Measurements from ENCODE around the gene JUNB. TPM values are rescaled to one million over a fixed set of nuclear protein-coding genes. Genes with fewer than 3 reads are reported as not detected.

JUNB gene
- total and polyA plus RNA-seq, 2 of the 13 experiments (the other 11 are each of a cell fraction or from before 2014, with no cell fraction given), result 7.7 to 8.2 TPM

DNA sequence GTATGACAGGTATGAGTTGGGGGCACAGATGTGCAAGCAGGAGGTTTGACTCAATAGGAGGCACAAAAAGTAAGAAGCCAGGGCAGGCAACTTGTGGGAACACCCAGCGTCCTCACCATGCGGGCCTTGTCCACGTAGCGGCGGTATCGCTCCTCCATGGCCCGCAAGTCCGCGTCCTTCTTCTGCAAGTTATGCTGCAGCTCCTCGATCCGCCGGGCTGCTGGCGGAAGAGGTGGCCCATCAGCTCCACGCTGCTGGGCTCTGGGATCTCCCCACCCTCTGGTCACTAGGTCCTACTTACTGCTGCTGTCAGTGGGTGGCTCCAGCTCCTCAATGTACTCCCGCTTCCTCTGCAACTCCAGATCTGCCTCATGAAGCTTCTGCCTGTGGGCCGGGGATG lies 26.6 kb upstream of the JUNB start:
- Histone ChIP-seq H3K4me3 (replicated peaks in 1 of 3; ENCODE audit: insufficient read depth in 1 of 3, low read depth in 2 of 3, low read length in 3 of 3) (no peak overlapping the region), H3K9ac (ENCODE audit: insufficient read depth, low read depth, low read length) (no peak overlapping the region), H4K20me1 (ENCODE audit: insufficient read depth, low read length) (no peaks in the 10 kb centered on the region), H3K9me3 (ENCODE audit: low read length) (no peaks in the 10 kb centered on the region), H3K36me3 (replicated peaks in 1 of 2; ENCODE audit: control insufficient read depth in 1 of 2, insufficient read depth in 2 of 2, low read length in 2 of 2) (0 out of 5 replicates have a peak, but pooled peaks cover 0 to 1% of the 10 kb centered on the region in 2 experiments), H3K4me2 (ENCODE audit: low read depth, low read length) (no peak overlapping the region), H3K27ac (ENCODE audit: extremely low read length, insufficient read depth, low read length) (no peak overlapping the region), H3K79me2 (ENCODE audit: insufficient read depth, low read length) (no peaks in the 10 kb centered on the region), H3K4me1 (ENCODE audit: insufficient read depth, low read length) (0 out of 2 replicates have a peak, but pooled peaks cover 4% of the 10 kb centered on the region), H2AFZ (ENCODE audit: low read length) (no peak overlapping the region), H3K27me3 (ENCODE audit: control insufficient read depth in 1 of 2, insufficient read depth in 2 of 2, low read length in 2 of 2) (no peaks in the 10 kb centered on the region)
- POLR2A ChIA-PET, result interaction anchor here (1.1 kb wide), 1 partner anchor 9 kb away, joined by 4 read pairs; no protein-coding TSS in a partner anchor
- intact Hi-C loops (cut with micrococcal nuclease; ENCODE audit: unreplicated experiment), result no loop called here
- DNase-seq (ENCODE audit: low spot score), result no peak
- in situ Hi-C loops (cut with HindIII; ENCODE audit: extremely low pct_ligation_motif_present, low pct_unique_long_range_greater_than_20kb), result loop anchor here (5.0 kb wide), 1 partner anchor 38 kb away; the partner anchor contains the start of genes PRDX2 and THSD8
- FAIRE-seq, result no peak
- 97% methylated on average over 14 of the region's 16 CpGs for WGBS (ENCODE audit: low lambda C conversion rate)
- ATAC-seq, result no peak
- CTCF ChIA-PET (ENCODE audit: low intra/inter-chr PET ratio, low total read pairs), result interaction anchor here (1.8 kb wide), 1 partner anchor 32 kb away, joined by 6 read pairs; no protein-coding TSS in a partner anchor
- BruUV-seq (replicated peaks), result no TSS peak
- no peak for TF ChIP-seq ZSCAN29 (CRISPR knock-in tag; conservative IDR thresholded peaks at IDR 0.05)
- TF ChIP-seq SYNCRIP (IDR thresholded peaks at IDR 0.05; ENCODE audit: insufficient read depth, low read depth, low read length), result no peak
- no peak for TF ChIP-seq RAD21 (CRISPR knock-in tag; IDR thresholded peaks at IDR 0.05)
- no peak for TF ChIP-seq SAFB2 (CRISPR knock-in tag; IDR thresholded peaks at IDR 0.05; ENCODE audit: borderline replicate concordance, low read depth)
- TF ChIP-seq, protein P1, sequence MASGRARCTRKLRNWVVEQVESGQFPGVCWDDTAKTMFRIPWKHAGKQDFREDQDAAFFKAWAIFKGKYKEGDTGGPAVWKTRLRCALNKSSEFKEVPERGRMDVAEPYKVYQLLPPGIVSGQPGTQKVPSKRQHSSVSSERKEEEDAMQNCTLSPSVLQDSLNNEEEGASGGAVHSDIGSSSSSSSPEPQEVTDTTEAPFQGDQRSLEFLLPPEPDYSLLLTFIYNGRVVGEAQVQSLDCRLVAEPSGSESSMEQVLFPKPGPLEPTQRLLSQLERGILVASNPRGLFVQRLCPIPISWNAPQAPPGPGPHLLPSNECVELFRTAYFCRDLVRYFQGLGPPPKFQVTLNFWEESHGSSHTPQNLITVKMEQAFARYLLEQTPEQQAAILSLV (CRISPR knock-in tag; IDR thresholded peaks at IDR 0.05; ENCODE audit: borderline replicate concordance), result no peak
- no peak for TF ChIP-seq ZNF354B (CRISPR knock-in tag; IDR thresholded peaks at IDR 0.05)
- TF ChIP-seq, protein P2, sequence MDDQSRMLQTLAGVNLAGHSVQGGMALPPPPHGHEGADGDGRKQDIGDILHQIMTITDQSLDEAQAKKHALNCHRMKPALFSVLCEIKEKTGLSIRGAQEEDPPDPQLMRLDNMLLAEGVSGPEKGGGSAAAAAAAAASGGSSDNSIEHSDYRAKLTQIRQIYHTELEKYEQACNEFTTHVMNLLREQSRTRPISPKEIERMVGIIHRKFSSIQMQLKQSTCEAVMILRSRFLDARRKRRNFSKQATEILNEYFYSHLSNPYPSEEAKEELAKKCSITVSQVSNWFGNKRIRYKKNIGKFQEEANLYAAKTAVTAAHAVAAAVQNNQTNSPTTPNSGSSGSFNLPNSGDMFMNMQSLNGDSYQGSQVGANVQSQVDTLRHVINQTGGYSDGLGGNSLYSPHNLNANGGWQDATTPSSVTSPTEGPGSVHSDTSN (CRISPR knock-in tag; IDR thresholded peaks at IDR 0.05; ENCODE audit: borderline replicate concordance), result no peak
- no peak for TF ChIP-seq GABPB1 (CRISPR knock-in tag; IDR thresholded peaks at IDR 0.05)
- no peak for TF ChIP-seq ZNF75D (CRISPR knock-in tag; IDR thresholded peaks at IDR 0.05; ENCODE audit: borderline replicate concordance)
- TF ChIP-seq, protein P3, sequence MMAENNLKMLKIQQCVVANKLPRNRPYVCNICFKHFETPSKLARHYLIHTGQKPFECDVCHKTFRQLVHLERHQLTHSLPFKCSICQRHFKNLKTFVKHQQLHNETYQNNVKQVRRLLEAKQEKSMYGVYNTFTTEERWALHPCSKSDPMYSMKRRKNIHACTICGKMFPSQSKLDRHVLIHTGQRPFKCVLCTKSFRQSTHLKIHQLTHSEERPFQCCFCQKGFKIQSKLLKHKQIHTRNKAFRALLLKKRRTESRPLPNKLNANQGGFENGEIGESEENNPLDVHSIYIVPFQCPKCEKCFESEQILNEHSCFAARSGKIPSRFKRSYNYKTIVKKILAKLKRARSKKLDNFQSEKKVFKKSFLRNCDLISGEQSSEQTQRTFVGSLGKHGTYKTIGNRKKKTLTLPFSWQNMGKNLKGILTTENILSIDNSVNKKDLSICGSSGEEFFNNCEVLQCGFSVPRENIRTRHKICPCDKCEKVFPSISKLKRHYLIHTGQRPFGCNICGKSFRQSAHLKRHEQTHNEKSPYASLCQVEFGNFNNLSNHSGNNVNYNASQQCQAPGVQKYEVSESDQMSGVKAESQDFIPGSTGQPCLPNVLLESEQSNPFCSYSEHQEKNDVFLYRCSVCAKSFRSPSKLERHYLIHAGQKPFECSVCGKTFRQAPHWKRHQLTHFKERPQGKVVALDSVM (CRISPR knock-in tag; IDR thresholded peaks at IDR 0.05), result no peak
- TF ChIP-seq TEAD2 (CRISPR knock-in tag; IDR thresholded peaks at IDR 0.05), result no peak
- TF ChIP-seq ZNF891 (CRISPR knock-in tag; IDR thresholded peaks at IDR 0.05), result no peak
- TF ChIP-seq, protein P4, sequence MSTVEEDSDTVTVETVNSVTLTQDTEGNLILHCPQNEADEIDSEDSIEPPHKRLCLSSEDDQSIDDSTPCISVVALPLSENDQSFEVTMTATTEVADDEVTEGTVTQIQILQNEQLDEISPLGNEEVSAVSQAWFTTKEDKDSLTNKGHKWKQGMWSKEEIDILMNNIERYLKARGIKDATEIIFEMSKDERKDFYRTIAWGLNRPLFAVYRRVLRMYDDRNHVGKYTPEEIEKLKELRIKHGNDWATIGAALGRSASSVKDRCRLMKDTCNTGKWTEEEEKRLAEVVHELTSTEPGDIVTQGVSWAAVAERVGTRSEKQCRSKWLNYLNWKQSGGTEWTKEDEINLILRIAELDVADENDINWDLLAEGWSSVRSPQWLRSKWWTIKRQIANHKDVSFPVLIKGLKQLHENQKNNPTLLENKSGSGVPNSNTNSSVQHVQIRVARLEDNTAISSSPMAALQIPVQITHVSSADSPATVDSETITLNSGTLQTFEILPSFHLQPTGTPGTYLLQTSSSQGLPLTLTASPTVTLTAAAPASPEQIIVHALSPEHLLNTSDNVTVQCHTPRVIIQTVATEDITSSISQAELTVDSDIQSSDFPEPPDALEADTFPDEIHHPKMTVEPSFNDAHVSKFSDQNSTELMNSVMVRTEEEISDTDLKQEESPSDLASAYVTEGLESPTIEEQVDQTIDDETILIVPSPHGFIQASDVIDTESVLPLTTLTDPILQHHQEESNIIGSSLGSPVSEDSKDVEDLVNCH (CRISPR knock-in tag; IDR thresholded peaks at IDR 0.05), result no peak
- no peak for TF ChIP-seq ELF1 (CRISPR knock-in tag; IDR thresholded peaks at IDR 0.05)
- no peak for TF ChIP-seq ZNF431 (CRISPR knock-in tag; IDR thresholded peaks at IDR 0.05; ENCODE audit: borderline replicate concordance, low read depth)
- no peak for TF ChIP-seq TRIM22 (IDR thresholded peaks at IDR 0.05)
- no peak for TF ChIP-seq YEATS4 (CRISPR knock-in tag; IDR thresholded peaks at IDR 0.05; ENCODE audit: borderline replicate concordance)

Measured in HepG2 (cell line).